H9 (cell line): ENCODE data around the gene DYNLT4. TPM values are rescaled to one million over a fixed set of nuclear protein-coding genes. Genes with fewer than 3 reads are reported as not detected.

Experiments
- DNase-seq: peaks from one replicate; pipeline ENCODE4 v3.0.0-alpha.2; 2017
- H2AFZ ChIP-seq: one replicate; pipeline ENCODE4 v1.6.1; 2013; ENCODE audit warnings: mild to moderate bottlenecking, low read length, control low read depth, moderate library complexity
- H2AK5ac ChIP-seq: 2 replicates; pipeline ENCODE4 v1.6.1; 2013; ENCODE audit warnings: low read length, control low read depth, mixed read lengths; ENCODE audit not compliant: insufficient read length
- H2BK120ac ChIP-seq: one replicate; pipeline ENCODE4 v1.6.1; 2013; ENCODE audit warnings: low read depth, mild to moderate bottlenecking, low read length, control low read depth, inconsistent platforms; ENCODE audit not compliant: poor library complexity, severe bottlenecking
- H2BK12ac ChIP-seq: 2 replicates; pipeline ENCODE4 v1.6.1; 2013; ENCODE audit warnings: low read length, control low read depth, mixed read lengths, low read depth; ENCODE audit not compliant: insufficient read length
- H2BK15ac ChIP-seq: 2 replicates; pipeline ENCODE4 v1.6.1; 2013; ENCODE audit warnings: low read depth, low read length, control low read depth
- H2BK20ac ChIP-seq: one replicate; pipeline ENCODE4 v1.6.1; 2013; ENCODE audit warnings: low read depth, mild to moderate bottlenecking, low read length, control low read depth, inconsistent platforms; ENCODE audit not compliant: poor library complexity, severe bottlenecking
- H2BK5ac ChIP-seq: 2 replicates; pipeline ENCODE4 v1.6.1; 2013; ENCODE audit warnings: low read length, control low read depth, mixed read lengths; ENCODE audit not compliant: insufficient read length
- H3K14ac ChIP-seq: 2 replicates; pipeline ENCODE4 v1.6.1; 2013; ENCODE audit warnings: low read length, control low read depth; ENCODE audit not compliant: insufficient read depth
- H3K18ac ChIP-seq: 2 replicates; pipeline ENCODE4 v1.6.1; 2013; ENCODE audit warnings: low read depth, mild to moderate bottlenecking, mixed read lengths, low read length, control low read depth; ENCODE audit not compliant: insufficient read length
- H3K23ac ChIP-seq: 2 replicates; pipeline ENCODE4 v1.6.1; 2013; ENCODE audit warnings: low read length, control low read depth, mixed read lengths, low read depth; ENCODE audit not compliant: insufficient read length
- H3K23me2 ChIP-seq: 2 replicates; pipeline ENCODE4 v1.6.1; 2013; ENCODE audit warnings: low read depth, mild to moderate bottlenecking, mixed read lengths, low read length, control low read depth; ENCODE audit not compliant: insufficient read length, poor library complexity, severe bottlenecking
- H3K27ac ChIP-seq: 2 replicates; pipeline ENCODE4 v1.5.1; 2013; ENCODE audit warnings: low read length, control low read depth, mixed read lengths, low read depth; ENCODE audit not compliant: insufficient read length
- H3K27me3 ChIP-seq: 2 replicates; pipeline ENCODE4 v1.6.1; 2013; ENCODE audit warnings: low read length, control low read depth, inconsistent platforms; ENCODE audit not compliant: insufficient read depth
- H3K4ac ChIP-seq: 2 replicates; pipeline ENCODE4 v1.6.1; 2013; ENCODE audit warnings: low read depth, mild to moderate bottlenecking, control low read depth, inconsistent platforms, low read length, moderate library complexity
- H3K4me1 ChIP-seq: 2 replicates; pipeline ENCODE4 v1.6.1; 2013; ENCODE audit warnings: low read length, control low read depth, inconsistent platforms; ENCODE audit not compliant: insufficient read depth
- H3K4me2 ChIP-seq: 2 replicates; pipeline ENCODE4 v1.6.1; 2013; ENCODE audit warnings: low read length, control low read depth, mixed read lengths; ENCODE audit not compliant: insufficient read length, insufficient read depth
- H3K56ac ChIP-seq: 2 replicates; pipeline ENCODE4 v1.6.1; 2013; ENCODE audit warnings: low read depth, mild to moderate bottlenecking, mixed read lengths, low read length, control low read depth; ENCODE audit not compliant: insufficient read length
- H3K79me1 ChIP-seq: 2 replicates; pipeline ENCODE4 v1.6.1; 2013; ENCODE audit warnings: low read depth, mild to moderate bottlenecking, moderate library complexity, low read length, control low read depth, inconsistent platforms; ENCODE audit not compliant: insufficient read depth, poor library complexity, severe bottlenecking
- H3K79me2 ChIP-seq: 2 replicates; pipeline ENCODE4 v1.6.1; 2013; ENCODE audit warnings: low read length, control low read depth, inconsistent platforms; ENCODE audit not compliant: insufficient read depth
- H3K9ac ChIP-seq: 2 replicates; pipeline ENCODE4 v1.6.1; 2013; ENCODE audit warnings: low read length, control low read depth, mixed read lengths; ENCODE audit not compliant: insufficient read length; ENCODE audit errors: extremely low read depth
- H3K9me3 ChIP-seq: one replicate; pipeline ENCODE4 v1.6.1; 2013; ENCODE audit warnings: low read depth, low read length, inconsistent platforms; ENCODE audit not compliant: control insufficient read depth
- H3T11ph ChIP-seq: one replicate; pipeline ENCODE4 v1.6.1; 2013; ENCODE audit warnings: mild to moderate bottlenecking, low read length, control low read depth, inconsistent platforms
- H4K20me1 ChIP-seq: one replicate; pipeline ENCODE4 v1.6.1; 2013; ENCODE audit not compliant: control insufficient read depth, insufficient read length, insufficient read depth
- H4K5ac ChIP-seq: 2 replicates; pipeline ENCODE4 v1.6.1; 2013; ENCODE audit warnings: low read depth, mild to moderate bottlenecking, mixed read lengths, low read length, control low read depth; ENCODE audit not compliant: insufficient read length
- H4K8ac ChIP-seq: replicated peaks from 2 replicates; pipeline ENCODE4 v1.6.1; 2013; ENCODE audit warnings: low read length, control low read depth, mixed read lengths, low read depth; ENCODE audit not compliant: insufficient read length
- H4K91ac ChIP-seq: 2 replicates; pipeline ENCODE4 v1.6.1; 2013; ENCODE audit warnings: low read depth, mild to moderate bottlenecking, moderate library complexity, mixed read lengths, low read length, control low read depth; ENCODE audit not compliant: insufficient read length
- H3K27ac Mint-ChIP-seq, 3 experiments: 2 replicates in 2 of 3; 3 replicates in 1 of 3; pipeline ENCODE4 v1.8.0; 2020 to 2021; ENCODE audit warnings: mixed read lengths in 3 of 3, mild to moderate bottlenecking in 1 of 3, moderate library complexity in 1 of 3
- H3K27me3 Mint-ChIP-seq: 2 replicates; pipeline ENCODE4 v1.8.0; 2021; ENCODE audit warnings: low read depth, mild to moderate bottlenecking, moderate library complexity, mixed read lengths
- H3K36me3 Mint-ChIP-seq, 3 experiments: 2 replicates in 2 of 3; 3 replicates in 1 of 3; pipeline ENCODE4 v1.8.0; 2020 to 2021; ENCODE audit warnings: low read depth in 3 of 3, mixed read lengths in 3 of 3; ENCODE audit not compliant: insufficient read depth in 1 of 3
- H3K4me1 Mint-ChIP-seq, 2 experiments: 2 replicates each; pipeline ENCODE4 v1.8.0; 2020; ENCODE audit warnings: mixed read lengths in 2 of 2
- H3K4me3 Mint-ChIP-seq, 2 experiments: 2 replicates in 1 of 2; 3 replicates in 1 of 2; pipeline ENCODE4 v1.8.0; 2020 to 2021; ENCODE audit warnings: mild to moderate bottlenecking in 2 of 2, mixed read lengths in 2 of 2, moderate library complexity in 1 of 2
- H3K9me3 Mint-ChIP-seq, 2 experiments: 2 replicates in 1 of 2; 3 replicates in 1 of 2; pipeline ENCODE4 v1.8.0; 2020; ENCODE audit warnings: mild to moderate bottlenecking in 2 of 2, mixed read lengths in 2 of 2, moderate library complexity in 1 of 2
- WGBS: extraction: QIAGEN DNeasy Blood & Tissue Kit; methylation state at CpG from one replicate; pipeline ENCODE4 v1.1.7; 2013; ENCODE audit warnings: missing lambda C conversion rate, low lambda C conversion rate, mixed read lengths; ENCODE audit not compliant: insufficient read length; ENCODE audit errors: extremely low coverage; 5-methylcytosine and 5-hydroxymethylcytosine counted together
- total RNA-seq: library from RNA; stranded (reverse); gene quantifications from 2 replicates; pipeline ENCODE4 v1.2.1, GENCODE V29; 2021
- TF ChIP-seq, protein P1 (sequence below): fragments of 200-600 bp; sonication (generic); conservative IDR thresholded peaks from 3 replicates; pipeline ENCODE4 v1.8.0; 2021; ENCODE audit warnings: antibody characterized with exemption, mild to moderate bottlenecking

Gene DYNLT4
- total RNA-seq, 1 experiment from 2014 or later = not detected

DNA sequence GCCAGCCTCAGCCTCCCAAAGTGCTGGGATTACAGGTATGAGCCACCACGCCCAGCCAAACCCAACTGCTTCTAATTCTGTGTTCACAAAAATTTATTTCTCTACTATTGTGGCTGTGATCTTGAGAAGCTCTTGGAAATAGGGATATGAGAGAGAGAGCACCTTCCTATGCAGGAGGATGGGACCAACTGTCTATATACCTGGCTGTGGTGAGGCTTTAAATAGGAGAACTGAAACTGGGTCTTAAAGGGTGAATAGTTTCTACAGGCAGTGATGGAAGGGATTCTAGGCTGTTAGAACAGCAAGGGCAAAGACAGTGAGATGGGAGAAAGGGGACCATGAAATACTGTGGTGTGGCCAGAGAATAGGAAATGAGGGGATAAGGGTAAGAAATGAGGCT is 44.2 kb upstream of the DYNLT4 start:
- Histone ChIP-seq H3K27me3 (no peaks in the 10 kb centered on the region), H2AFZ (no peak overlapping the region), H3K9ac (no peak overlapping the region), H4K5ac (no peak overlapping the region), H3K9me3 (no peaks in the 10 kb centered on the region), H3K23ac (no peak overlapping the region), H4K91ac (no peak overlapping the region), H3T11ph (no peak overlapping the region), H2AK5ac (no peak overlapping the region), H2BK12ac (no peak overlapping the region), H3K4ac (no peak overlapping the region), H3K4me1 (no peaks in the 10 kb centered on the region), H3K18ac (no peak overlapping the region), H3K56ac (no peak overlapping the region), H3K79me1 (no peaks in the 10 kb centered on the region), H3K27ac (no peak overlapping the region), H2BK20ac (no peak overlapping the region), H3K14ac (no peak overlapping the region), H3K79me2 (no peaks in the 10 kb centered on the region), H2BK5ac (no peak overlapping the region), H3K4me2 (no peak overlapping the region), H4K8ac (no peak overlapping the region), H2BK15ac (no peak overlapping the region), H2BK120ac (no peak overlapping the region), H4K20me1 (no peaks in the 10 kb centered on the region), H3K23me2 (no peaks in the 10 kb centered on the region)
- DNase-seq = no peak
- peaks cover 0 to 6% (median 0%) of the 10 kb centered on the region in 3 experiments; a peak in 3 of 7 replicates for H3K36me3 Mint-ChIP-seq
- TF ChIP-seq, protein P1, sequence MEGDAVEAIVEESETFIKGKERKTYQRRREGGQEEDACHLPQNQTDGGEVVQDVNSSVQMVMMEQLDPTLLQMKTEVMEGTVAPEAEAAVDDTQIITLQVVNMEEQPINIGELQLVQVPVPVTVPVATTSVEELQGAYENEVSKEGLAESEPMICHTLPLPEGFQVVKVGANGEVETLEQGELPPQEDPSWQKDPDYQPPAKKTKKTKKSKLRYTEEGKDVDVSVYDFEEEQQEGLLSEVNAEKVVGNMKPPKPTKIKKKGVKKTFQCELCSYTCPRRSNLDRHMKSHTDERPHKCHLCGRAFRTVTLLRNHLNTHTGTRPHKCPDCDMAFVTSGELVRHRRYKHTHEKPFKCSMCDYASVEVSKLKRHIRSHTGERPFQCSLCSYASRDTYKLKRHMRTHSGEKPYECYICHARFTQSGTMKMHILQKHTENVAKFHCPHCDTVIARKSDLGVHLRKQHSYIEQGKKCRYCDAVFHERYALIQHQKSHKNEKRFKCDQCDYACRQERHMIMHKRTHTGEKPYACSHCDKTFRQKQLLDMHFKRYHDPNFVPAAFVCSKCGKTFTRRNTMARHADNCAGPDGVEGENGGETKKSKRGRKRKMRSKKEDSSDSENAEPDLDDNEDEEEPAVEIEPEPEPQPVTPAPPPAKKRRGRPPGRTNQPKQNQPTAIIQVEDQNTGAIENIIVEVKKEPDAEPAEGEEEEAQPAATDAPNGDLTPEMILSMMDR = no peak
- H3K27me3 Mint-ChIP-seq = no peaks in the 10 kb centered on the region
- H3K4me1 Mint-ChIP-seq = peaks cover 7 to 14% of the 10 kb centered on the region in 2 experiments; a peak in 3 of 4 replicates
- no peaks in the 10 kb centered on the region for H3K9me3 Mint-ChIP-seq
- no CpG with 5 or more reads among the region's 1 CpG for WGBS
- no peak overlapping the region for H3K27ac Mint-ChIP-seq
- H3K4me3 Mint-ChIP-seq = no peak overlapping the region
